ENCODE results near the gene NYNRIN.
"Not testable (repeated sequence)": the region's sequence is repeated elsewhere in the genome, so short reads cannot be mapped to it uniquely, and the experiment has no call there.

NYNRIN gene

DNA sequence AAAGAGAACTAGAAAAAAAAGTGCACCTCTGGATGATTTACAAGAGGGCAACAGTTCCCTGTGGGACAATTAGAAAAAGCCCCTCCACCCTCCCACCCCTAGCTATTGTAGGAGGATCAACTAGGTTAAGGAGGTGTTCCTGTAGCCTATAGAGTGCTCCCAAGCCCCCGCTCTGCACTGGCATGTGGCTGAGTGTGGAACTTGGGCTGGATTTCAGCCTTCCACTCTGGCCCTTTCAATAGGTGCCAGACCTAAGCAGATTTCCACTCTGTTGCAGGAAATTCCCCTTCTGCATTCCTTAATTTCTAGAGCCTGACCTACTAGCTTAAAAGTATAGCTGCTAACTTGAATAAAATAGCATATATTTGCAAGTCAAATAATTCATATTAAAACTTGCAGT lies 28.1 kb upstream of the NYNRIN start:
- DNase-seq: no peak

DNA sequence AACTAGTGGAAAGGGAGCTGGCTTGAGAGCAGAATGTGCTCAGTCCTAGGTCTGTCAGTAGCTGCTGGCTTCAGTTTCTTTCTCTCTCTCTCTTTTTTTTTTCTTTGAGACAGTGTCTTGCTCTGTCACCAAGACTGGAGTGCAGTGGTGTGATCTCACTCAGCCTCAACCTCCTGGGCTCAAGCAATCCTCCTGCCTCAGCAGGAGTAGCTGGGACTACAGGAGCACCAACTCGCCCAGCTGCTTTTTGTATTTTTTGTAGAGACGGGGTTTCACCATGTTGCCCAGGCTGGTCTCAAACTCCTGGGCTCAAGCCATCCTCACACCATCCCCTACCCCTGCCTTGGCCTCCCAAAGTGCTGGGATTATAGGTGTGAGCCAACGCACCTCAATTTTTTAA lies 27.2 kb upstream of the NYNRIN start:
- DNase-seq: not testable (repeated sequence)

GRCh38 chr14:24372701-24373416 lies 25.9 kb upstream of the NYNRIN start:
- no peak for DNase-seq

DNA sequence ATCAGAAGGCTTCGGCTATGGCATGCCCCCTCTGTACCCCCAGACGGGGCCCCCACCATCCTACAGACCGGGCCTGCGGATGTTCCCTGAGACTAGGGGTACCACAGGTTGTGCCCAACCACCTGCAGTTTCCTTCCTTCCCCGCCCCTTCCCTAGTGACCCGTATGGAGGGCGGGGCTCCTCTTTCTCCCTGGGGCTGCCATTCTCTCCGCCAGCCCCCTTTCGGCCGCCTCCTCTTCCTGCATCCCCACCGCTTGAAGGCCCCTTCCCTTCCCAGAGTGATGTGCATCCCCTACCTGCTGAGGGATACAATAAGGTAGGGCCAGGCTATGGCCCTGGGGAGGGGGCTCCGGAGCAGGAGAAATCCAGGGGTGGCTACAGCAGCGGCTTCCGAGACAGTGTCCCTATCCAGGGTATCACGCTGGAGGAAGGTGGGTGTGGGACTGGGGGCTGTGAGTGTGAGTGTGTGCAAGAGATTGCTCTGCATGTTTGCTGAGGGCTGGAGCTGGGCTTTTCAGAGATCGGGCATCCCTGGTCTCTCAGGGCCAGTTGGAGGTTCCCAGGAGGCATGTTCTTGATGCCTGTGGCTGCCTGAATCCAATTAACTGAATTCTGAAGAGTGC lies 22.2 kb upstream of the NYNRIN start:
- no peak for DNase-seq

DNA sequence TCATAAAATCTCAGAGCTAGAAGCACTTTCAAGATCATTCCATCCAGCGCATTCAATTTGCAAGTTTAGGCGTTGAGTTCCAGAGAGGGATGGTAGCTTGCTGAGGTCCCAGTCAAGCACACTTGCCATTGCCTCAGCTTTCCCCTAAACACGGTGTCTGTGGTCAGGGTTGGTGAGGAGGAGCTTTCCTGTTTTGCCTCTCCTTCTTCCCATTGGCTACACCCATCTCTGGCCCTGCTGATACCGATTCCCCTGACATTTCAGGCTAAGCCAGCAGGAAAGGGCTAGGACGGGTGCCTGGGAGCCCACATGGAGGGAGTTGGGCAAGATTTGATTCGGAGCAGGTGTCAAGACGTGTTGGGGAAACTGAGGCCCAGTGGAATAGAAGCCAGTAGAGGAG lies 21.7 kb upstream of the NYNRIN start:
- no peak for DNase-seq

DNA sequence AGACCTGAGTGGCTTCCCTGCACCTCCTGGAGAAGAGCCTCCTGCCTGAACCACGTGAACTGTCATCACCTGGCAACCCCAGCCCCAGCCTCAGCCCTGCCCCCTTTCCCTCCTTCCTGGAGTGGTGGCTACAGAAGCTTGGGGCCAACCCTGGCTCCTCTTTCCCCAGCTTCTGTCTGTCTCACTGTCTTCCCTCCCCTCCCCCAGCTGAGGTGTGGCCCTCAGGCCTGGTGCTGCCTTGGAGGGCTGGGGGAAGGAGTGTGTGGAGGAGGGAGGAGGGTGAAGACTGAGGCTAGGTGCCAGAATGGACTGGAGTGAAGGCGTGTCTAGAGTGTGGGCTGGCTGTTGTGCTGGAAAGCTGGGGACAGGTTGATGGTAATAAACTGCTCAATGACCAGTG lies 21.1 kb upstream of the NYNRIN start:
- DNase-seq: no peak

GRCh38 chr14:24378327-24378726 lies 20.5 kb upstream of the NYNRIN start:
- no peak for DNase-seq

- DNase-seq: no peak
Measured at GRCh38 chr14:24378981-24379906, 19.6 kb upstream of the NYNRIN start.

GRCh38 chr14:24379907-24380730 lies 18.7 kb upstream of the NYNRIN start:
- no peak for DNase-seq

GRCh38 chr14:24381363-24382063 lies 17.3 kb upstream of the NYNRIN start:
- DNase-seq: no peak

GRCh38 chr14:24382064-24382371 lies 16.8 kb upstream of the NYNRIN start:
- DNase-seq: no peak

DNA sequence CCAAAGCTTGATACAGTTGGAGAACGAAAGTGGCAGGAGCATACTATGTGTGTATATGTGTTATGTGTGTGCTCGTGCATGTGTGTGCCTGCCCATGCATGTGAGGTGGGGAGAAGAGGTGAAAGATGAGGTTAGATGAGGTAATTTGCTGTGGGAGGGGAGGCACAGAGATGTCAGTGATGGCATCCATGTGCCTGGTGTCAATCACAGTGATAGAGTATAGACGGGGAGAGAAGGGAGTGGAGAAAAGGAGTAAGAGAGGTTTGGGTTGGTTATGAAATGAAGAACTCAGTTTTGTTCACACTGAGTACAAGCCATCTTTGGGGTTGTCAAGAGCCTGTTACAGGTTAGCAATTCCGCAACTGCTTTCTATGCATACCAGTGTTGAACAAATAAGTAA lies 14.6 kb upstream of the NYNRIN start:
- DNase-seq: no peak

DNA sequence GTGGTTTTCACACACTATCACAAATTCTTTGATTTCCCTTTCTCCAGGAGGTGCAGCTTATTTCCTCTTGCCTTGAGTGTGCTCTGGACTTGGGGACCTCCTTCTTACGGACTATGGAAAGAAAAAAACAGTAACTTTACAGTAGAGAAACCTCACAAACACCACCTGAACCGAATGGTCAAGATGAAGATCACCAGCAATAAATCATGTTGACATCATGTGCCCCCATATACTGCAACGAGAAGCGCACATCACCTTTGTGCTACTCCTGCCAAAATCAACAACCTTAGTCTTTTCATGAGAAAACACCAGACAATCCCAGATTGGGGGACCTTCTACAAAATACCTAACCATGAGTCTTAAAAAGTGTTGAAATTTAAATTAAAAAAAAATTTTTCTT lies 13.3 kb upstream of the NYNRIN start:
- no peak for DNase-seq

DNA sequence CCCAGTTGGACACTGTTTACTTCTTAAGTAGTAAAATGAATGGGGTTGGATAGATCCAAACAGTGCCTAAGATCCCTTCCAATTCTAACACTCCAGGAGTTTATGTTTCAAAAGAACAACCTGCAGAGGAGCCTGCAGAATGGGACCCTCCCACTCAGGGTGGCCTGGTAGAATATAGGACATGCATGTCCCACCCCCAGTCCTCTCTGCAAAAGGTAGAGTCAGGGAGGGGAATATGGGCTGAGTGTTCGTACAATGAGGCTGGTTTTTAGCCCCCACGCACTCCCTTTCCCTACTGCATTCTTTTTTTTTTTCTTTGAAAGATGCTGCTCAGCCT lies 11.8 kb upstream of the NYNRIN start:
- DNase-seq: no peak

GRCh38 chr14:24387579-24387978 lies 11.2 kb upstream of the NYNRIN start:
- not testable (repeated sequence) for DNase-seq

DNA sequence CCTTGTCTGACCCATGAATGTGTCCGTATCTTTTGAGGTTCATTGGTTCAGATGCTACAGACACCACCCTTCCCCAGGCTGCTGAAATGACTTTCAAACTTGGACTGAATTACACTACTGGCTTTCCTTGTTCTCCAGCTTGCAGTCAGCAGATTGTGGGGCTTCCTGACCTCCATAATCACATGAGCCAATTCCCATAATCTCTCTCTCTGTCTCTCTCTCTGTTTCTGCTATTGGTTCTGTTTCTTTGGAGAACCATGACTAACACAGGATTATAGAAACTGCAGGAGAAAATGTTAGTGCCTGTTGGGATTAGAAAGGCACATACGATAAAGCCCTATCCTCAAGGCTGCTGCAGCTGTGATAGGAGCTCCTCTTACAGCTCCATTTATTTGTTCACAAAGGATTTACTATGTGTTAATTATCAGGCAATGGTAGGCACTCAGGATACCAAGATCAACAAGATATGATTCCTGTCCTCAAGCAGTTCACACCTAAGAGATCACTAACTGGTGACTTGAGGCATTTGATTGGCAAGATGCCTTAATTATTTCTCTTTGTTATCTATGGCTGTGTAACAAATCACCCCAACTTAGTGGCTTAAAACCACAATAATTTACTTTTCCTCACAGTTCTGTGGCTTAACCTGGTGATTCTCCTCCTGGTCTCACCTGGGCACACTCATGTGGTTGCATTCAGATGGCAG lies 10.2 kb upstream of the NYNRIN start:
- DNase-seq: no peak

DNA sequence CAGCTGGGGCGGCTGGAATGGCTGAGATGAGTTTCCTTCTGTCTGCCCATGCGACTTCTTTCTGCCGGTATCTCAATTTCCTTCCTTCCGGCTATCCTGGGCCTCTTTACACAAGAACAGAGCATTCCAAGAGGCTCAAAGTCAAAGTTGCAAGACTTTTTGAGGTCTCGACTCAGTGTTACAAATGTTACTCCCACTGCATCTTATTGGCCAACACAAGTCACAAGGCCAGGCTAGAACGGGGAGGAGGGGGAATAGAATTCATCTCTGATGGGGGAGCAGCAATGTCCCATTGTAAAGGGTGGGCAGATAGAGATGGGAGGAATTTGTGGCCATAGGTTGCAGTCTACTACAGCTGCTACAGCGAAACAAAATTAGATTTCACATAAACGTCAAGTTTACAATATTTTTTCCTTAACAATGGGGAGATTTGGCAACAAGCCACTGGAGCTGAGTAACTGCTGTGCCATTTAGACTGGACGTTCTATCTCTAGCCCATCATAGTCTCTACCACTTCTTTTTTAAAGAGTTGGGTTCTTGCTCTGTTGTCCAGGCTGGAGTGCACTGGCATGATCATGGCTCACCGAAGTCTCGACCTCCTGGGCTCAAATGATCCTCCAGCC lies 9.5 kb upstream of the NYNRIN start:
- no peak for DNase-seq

DNA sequence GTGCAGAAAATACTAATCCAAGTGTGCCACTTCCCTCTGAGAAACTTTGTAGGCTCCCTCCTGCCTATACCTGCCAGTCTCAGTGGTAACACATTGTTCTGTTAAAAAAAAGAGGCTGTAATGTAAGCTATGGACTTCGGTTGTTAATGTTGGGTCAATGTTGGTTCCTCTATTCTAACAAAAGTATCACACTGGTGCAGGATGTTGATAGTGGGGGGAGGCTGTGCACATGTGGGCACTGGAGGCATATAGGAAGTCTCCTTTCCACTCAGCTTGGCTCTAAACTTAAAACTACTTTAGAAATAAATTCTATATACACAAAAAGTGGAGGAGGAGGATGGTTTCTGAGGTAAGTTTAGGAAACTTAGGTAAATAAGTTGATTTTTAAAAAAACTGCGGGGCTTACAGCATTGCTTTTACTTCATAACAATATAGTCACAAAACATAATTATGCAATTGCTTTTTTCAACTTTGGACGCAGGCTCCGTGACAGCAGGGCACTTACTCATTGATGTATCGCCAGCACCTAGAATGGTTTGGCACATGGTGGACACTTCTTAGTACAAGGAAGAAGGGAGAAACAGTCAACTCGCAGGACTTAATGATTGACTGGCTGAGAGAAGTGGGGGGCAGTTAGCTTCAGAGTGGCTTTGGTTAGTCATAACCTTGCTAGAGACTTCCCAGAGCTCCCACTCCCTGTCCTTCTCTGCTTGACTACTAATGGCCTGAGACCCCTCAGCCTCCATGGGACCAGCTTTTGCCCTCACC lies 7.9 kb upstream of the NYNRIN start:
- DNase-seq: no peak

DNA sequence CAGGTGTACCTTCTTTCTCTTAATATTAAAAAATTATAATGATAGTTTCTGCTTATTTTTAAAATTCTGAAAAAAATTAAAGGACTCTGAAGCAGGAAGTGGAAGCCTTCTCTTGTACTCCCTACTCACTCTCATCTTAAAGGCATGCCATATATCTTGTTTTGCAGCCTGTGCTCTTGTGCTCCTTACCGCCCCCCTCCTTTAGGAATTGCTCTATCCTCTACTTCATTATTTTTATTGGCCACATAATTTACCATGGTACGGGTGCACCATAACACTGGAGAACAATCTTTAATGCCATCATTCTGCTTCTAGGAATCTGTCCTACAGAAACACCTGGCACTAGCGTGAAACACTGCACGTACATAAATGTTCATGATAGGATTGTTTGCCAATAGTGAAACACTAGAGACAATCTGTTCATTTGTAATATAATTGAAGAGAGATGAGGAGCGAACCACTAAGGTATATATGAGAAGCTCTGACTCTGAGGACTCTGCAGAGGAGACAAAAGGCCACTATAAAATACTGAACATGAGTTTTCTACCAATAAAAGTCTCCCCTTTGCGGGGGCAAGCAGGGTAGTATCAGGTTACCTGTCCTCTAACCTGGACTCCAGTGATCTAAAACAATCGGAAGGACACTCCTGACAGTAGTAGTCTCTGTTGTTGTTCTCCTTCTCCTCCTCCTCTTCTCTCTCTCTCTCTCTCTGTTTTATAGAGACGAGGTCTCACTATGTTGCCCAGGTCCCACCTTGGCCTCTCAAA lies 6.3 kb upstream of the NYNRIN start:
- no peak for DNase-seq

GRCh38 chr14:24394275-24394674 lies 4.5 kb upstream of the NYNRIN start:
- DNase-seq: no peak
